ENCODE data around the gene ZNF462. TPM values are rescaled to one million over a fixed set of nuclear protein-coding genes. Genes with fewer than 3 reads are reported as not detected.
A peak's percentile ranks its signal among the peaks of the same experiment; 100 is the strongest.

The ZNF462 gene
- total and polyA plus RNA-seq, 2 donors (not counting 1 experiment from before 2014, with no cell fraction given) = 6.0 to 27.4 TPM

DNA sequence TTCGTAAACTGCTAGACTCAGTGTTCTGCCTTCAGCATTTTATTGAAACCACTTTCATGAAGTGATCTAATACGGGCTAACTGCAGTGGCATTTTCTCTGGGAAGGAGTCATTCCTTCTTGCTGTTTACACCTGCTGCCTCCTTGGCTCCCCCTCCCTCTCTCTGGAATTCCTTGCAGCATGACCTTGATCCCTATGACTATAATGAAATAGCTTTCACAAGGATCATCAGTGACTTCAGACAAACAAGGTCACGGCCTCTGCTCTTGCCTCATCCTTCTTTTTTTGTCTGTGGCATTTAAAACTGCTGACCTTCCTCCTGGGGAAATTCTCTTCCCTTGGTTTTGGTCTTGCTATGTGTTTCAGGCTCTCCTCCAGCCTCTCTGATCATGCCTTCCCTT is 90.2 kb downstream of the ZNF462 start:
- Histone ChIP-seq H3K27ac (ENCODE audit: insufficient read depth, low read length) (no peak overlapping the region), H3K4me2 (ENCODE audit: extremely low read depth, insufficient read depth, low read length) (no peak overlapping the region), H3K4me3 (replicated peaks in 1 of 4; ENCODE audit: control extremely low read depth in 1 of 4, insufficient read depth in 1 of 4, low read depth in 3 of 4, low read length in 4 of 4) (no peak overlapping the region), H3K36me3 (ENCODE audit: control insufficient read depth, insufficient read depth, low read length) (no peaks in the 10 kb centered on the region), H3K27me3 (ENCODE audit: control insufficient read depth, insufficient read depth, low read length) (no peaks in the 10 kb centered on the region), H2AFZ (ENCODE audit: low read length) (no peak overlapping the region), H3K79me2 (ENCODE audit: control insufficient read depth, insufficient read depth, low read length) (no peaks in the 10 kb centered on the region), H3K9me3 (ENCODE audit: control insufficient read depth, insufficient read depth, low read depth, low read length) (no peaks in the 10 kb centered on the region), H3K9ac (ENCODE audit: insufficient read depth, low read length) (no peak overlapping the region), H4K20me1 (ENCODE audit: control insufficient read depth, extremely low read depth, insufficient read depth, low read length) (no peaks in the 10 kb centered on the region), H3K4me1 (ENCODE audit: control insufficient read depth, extremely low read depth, insufficient read depth, low read length) (peaks cover 2% of the 10 kb centered on the region)
- peak; percentile 59 to 88 for DNase-seq (ENCODE audit: low read depth in 2 of 2)
- TF ChIP-seq, protein P1, sequence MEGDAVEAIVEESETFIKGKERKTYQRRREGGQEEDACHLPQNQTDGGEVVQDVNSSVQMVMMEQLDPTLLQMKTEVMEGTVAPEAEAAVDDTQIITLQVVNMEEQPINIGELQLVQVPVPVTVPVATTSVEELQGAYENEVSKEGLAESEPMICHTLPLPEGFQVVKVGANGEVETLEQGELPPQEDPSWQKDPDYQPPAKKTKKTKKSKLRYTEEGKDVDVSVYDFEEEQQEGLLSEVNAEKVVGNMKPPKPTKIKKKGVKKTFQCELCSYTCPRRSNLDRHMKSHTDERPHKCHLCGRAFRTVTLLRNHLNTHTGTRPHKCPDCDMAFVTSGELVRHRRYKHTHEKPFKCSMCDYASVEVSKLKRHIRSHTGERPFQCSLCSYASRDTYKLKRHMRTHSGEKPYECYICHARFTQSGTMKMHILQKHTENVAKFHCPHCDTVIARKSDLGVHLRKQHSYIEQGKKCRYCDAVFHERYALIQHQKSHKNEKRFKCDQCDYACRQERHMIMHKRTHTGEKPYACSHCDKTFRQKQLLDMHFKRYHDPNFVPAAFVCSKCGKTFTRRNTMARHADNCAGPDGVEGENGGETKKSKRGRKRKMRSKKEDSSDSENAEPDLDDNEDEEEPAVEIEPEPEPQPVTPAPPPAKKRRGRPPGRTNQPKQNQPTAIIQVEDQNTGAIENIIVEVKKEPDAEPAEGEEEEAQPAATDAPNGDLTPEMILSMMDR (conservative IDR thresholded peaks at IDR 0.05 in 1 of 2, IDR thresholded peaks at IDR 0.05 in 1 of 2; ENCODE audit: low read depth in 1 of 2, low read length in 2 of 2) = no peak
- no peak for TF ChIP-seq EZH2 (IDR thresholded peaks at IDR 0.05; ENCODE audit: low read length, missing control alignments)

DNA sequence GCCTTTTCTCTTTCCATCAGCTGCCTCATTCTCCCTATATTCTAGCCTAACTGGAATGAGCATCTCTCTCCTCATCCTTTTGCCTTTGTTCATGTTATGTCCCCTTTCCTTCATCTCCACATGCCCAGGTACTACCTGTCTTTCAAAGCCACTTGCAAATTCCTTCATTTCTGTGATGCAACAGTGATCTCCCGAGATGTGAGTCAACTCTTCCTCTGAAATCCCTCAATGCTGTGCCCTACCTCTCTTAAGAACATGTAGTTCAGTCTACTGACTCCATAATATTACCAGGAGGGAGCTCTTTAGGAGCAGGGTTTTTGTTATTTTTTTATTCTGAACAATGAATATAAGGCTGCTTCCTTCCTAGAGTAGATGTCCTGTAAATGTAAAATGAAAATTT is 91.6 kb downstream of the ZNF462 start:
- H3K27me3 ChIP-seq (ENCODE audit: control insufficient read depth, insufficient read depth, low read length) = no peaks in the 10 kb centered on the region
- H2AFZ ChIP-seq (ENCODE audit: low read length) = no peak overlapping the region
- no peak overlapping the region for H3K27ac ChIP-seq (ENCODE audit: insufficient read depth, low read length)
- no peaks in the 10 kb centered on the region for H3K36me3 ChIP-seq (ENCODE audit: control insufficient read depth, insufficient read depth, low read length)
- H3K9me3 ChIP-seq (ENCODE audit: control insufficient read depth, insufficient read depth, low read depth, low read length) = no peaks in the 10 kb centered on the region
- H3K9ac ChIP-seq (ENCODE audit: insufficient read depth, low read length) = no peak overlapping the region
- H3K79me2 ChIP-seq (ENCODE audit: control insufficient read depth, insufficient read depth, low read length) = no peaks in the 10 kb centered on the region
- DNase-seq (ENCODE audit: low read depth in 2 of 2) = no peak
- no peaks in the 10 kb centered on the region for H4K20me1 ChIP-seq (ENCODE audit: control insufficient read depth, extremely low read depth, insufficient read depth, low read length)
- peaks cover 2% of the 10 kb centered on the region for H3K4me1 ChIP-seq (ENCODE audit: control insufficient read depth, extremely low read depth, insufficient read depth, low read length)
- TF ChIP-seq, protein P1 (conservative IDR thresholded peaks at IDR 0.05 in 1 of 2, IDR thresholded peaks at IDR 0.05 in 1 of 2; ENCODE audit: low read depth in 1 of 2, low read length in 2 of 2) = no peak
- TF ChIP-seq EZH2 (IDR thresholded peaks at IDR 0.05; ENCODE audit: low read length, missing control alignments) = no peak
- H3K4me2 ChIP-seq (ENCODE audit: extremely low read depth, insufficient read depth, low read length) = no peak overlapping the region
- no peak overlapping the region for H3K4me3 ChIP-seq (replicated peaks in 1 of 4; ENCODE audit: control extremely low read depth in 1 of 4, insufficient read depth in 1 of 4, low read depth in 3 of 4, low read length in 4 of 4)

DNA sequence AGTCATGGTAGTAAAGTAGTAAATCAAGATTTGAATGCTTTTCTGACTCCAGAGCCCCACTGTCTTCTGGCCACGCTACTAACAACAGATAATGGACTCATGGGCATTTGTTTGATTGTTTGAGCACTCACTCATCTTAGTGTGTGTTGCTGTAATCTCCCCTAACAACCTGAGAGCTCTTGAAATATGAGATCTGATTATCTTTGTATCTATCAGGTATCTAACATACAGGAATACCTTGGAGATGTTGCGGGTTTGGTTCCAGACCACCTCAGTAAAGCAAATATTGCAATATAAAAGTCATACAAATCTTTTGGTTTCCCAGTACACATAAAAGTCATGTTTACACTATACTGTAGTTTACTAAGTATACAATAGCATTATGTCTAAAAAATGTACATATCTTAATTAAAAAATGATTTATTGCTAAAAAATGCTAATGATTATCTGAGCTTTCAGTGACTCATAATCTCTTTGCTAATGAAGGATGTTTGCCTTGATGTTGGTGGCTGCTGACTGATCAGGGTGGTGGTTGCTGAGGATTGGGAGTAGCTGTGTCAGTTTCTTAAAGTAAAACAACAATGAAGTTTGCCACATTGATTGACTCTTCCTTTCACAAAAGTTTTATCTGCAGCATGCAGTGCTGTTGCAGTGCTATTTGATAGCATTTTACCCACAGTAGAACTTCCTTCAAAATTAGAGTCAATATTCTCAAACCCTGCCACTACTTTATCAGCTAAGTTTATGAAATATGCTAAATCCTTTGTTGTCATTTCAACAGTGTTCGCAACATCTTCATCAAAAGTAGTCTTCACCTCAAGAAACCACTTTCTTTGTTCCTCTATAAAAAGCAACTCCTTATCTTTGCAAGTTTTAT is 92.2 kb downstream of the ZNF462 start:
- TF ChIP-seq EZH2 (IDR thresholded peaks at IDR 0.05; ENCODE audit: low read length, missing control alignments) = no peak
- TF ChIP-seq, protein P1 (conservative IDR thresholded peaks at IDR 0.05 in 1 of 2, IDR thresholded peaks at IDR 0.05 in 1 of 2; ENCODE audit: low read depth in 1 of 2, low read length in 2 of 2) = no peak
- Histone ChIP-seq H2AFZ (ENCODE audit: low read length) (no peak overlapping the region), H3K27ac (ENCODE audit: insufficient read depth, low read length) (no peak overlapping the region), H3K9ac (ENCODE audit: insufficient read depth, low read length) (no peak overlapping the region), H3K4me1 (ENCODE audit: control insufficient read depth, extremely low read depth, insufficient read depth, low read length) (peaks cover 2% of the 10 kb centered on the region), H4K20me1 (ENCODE audit: control insufficient read depth, extremely low read depth, insufficient read depth, low read length) (no peaks in the 10 kb centered on the region), H3K9me3 (ENCODE audit: control insufficient read depth, insufficient read depth, low read depth, low read length) (no peaks in the 10 kb centered on the region), H3K36me3 (ENCODE audit: control insufficient read depth, insufficient read depth, low read length) (no peaks in the 10 kb centered on the region), H3K27me3 (ENCODE audit: control insufficient read depth, insufficient read depth, low read length) (no peaks in the 10 kb centered on the region), H3K4me3 (replicated peaks in 1 of 4; ENCODE audit: control extremely low read depth in 1 of 4, insufficient read depth in 1 of 4, low read depth in 3 of 4, low read length in 4 of 4) (no peak overlapping the region), H3K4me2 (ENCODE audit: extremely low read depth, insufficient read depth, low read length) (no peak overlapping the region), H3K79me2 (ENCODE audit: control insufficient read depth, insufficient read depth, low read length) (no peaks in the 10 kb centered on the region)
- no peak for DNase-seq (ENCODE audit: low read depth in 2 of 2)

Data from fibroblast of lung (primary cell).